HepG2 (cell line): Measurements from ENCODE around the gene CSDE1. TPM values are rescaled to one million over a fixed set of nuclear protein-coding genes. Genes with fewer than 3 reads are reported as not detected.

Experiments used
- POGZ ChIP-seq: sonication (generic); formaldehyde crosslinking; IDR thresholded peaks from 2 replicates; pipeline ENCODE4 v1.4.0; 2020; ENCODE audit warnings: mild to moderate bottlenecking, missing genetic modification reagents
- ZHX1 ChIP-seq: sonication (generic); formaldehyde crosslinking; IDR thresholded peaks from 2 replicates; pipeline ENCODE4 v1.8.1; 2022; ENCODE audit warnings: low read depth, mild to moderate bottlenecking, missing genetic modification reagents
- ZNF761 ChIP-seq: sonication (generic); formaldehyde crosslinking; conservative IDR thresholded peaks from 2 replicates; pipeline ENCODE4 v1.4.0; 2020; ENCODE audit warnings: mild to moderate bottlenecking, missing genetic modification reagents
- ZNF891 ChIP-seq: sonication (generic); formaldehyde crosslinking; IDR thresholded peaks from 2 replicates; pipeline ENCODE4 v1.5.0; 2020; ENCODE audit warnings: mild to moderate bottlenecking, missing genetic modification reagents
- polyA plus RNA-seq, 8 experiments: library from polyadenylated mRNA; depleted of rRNA in 3 of 8; stranded (reverse) in 7 of 8; unstranded in 1 of 8; fragments of >200 nt; fragmentation: Illumina TruSeq in 4 of 8; extraction: Trizol in 4 of 8; gene quantifications; 2 replicates each; pipeline versions ENCODE4 v1.2.1 to v1.2.3, GENCODE V29; 2011 to 2016; ENCODE audit warnings: low read depth in 4 of 8, missing spikeins in 1 of 8, mixed read lengths in 1 of 8; ENCODE audit not compliant: insufficient read depth in 1 of 8
- total RNA-seq, 5 experiments: library from RNA; depleted of rRNA; stranded (reverse); fragments of >200 nt; fragmentation: Illumina TruSeq; extraction: Trizol; gene quantifications; 2 replicates each; pipeline ENCODE4 v1.2.3, GENCODE V29; 2016; ENCODE audit warnings: low read depth in 1 of 5
- TF ChIP-seq, protein P1 (sequence below): sonication (generic); formaldehyde crosslinking; IDR thresholded peaks from 2 replicates; pipeline ENCODE4 v1.9.0; 2022; ENCODE audit warnings: missing genetic modification reagents, mild to moderate bottlenecking, borderline replicate concordance
- TF ChIP-seq, protein P2 (sequence below): sonication (generic); formaldehyde crosslinking; IDR thresholded peaks from 2 replicates; pipeline ENCODE4 v1.4.0; 2020; ENCODE audit warnings: mild to moderate bottlenecking, missing genetic modification reagents, borderline replicate concordance

Gene CSDE1
- total and polyA plus RNA-seq, 2 of the 13 experiments (the other 11 are each of a cell fraction or from before 2014, with no cell fraction given) = 150 to 313 TPM

DNA sequence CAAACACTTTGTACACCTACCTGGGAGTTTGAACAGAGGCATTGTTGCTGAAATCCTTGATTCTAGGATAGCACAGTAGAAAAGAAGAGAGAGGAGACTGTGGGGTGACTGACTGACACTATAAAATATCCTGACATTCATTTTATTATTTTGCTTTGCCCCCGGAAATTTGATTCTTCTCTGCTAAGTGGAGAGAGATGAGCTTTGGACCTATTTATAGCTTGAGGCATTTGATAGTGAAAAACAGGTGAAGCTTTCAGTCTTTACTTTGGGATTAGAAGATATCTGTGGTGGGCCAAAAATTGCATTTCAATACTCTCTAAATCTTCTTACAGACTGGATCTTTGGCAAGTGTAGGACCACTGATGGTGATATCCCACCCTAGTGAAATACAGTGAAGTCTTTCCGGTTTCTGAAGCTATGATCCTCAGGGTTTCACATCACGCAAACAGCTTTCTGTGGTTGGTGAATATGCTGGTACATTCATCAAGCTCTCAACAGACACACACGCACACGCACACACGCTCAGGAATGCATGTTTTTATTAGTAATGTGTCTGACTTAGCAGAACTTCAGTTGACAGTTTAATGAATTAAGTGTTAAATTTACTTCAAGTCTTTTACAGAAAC lies 62.2 kb downstream of the CSDE1 start, which contains the start of gene AMPD1 (continued):
- TF ChIP-seq, protein P1, sequence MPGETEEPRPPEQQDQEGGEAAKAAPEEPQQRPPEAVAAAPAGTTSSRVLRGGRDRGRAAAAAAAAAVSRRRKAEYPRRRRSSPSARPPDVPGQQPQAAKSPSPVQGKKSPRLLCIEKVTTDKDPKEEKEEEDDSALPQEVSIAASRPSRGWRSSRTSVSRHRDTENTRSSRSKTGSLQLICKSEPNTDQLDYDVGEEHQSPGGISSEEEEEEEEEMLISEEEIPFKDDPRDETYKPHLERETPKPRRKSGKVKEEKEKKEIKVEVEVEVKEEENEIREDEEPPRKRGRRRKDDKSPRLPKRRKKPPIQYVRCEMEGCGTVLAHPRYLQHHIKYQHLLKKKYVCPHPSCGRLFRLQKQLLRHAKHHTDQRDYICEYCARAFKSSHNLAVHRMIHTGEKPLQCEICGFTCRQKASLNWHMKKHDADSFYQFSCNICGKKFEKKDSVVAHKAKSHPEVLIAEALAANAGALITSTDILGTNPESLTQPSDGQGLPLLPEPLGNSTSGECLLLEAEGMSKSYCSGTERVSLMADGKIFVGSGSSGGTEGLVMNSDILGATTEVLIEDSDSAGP = no peak
- TF ChIP-seq, protein P2, sequence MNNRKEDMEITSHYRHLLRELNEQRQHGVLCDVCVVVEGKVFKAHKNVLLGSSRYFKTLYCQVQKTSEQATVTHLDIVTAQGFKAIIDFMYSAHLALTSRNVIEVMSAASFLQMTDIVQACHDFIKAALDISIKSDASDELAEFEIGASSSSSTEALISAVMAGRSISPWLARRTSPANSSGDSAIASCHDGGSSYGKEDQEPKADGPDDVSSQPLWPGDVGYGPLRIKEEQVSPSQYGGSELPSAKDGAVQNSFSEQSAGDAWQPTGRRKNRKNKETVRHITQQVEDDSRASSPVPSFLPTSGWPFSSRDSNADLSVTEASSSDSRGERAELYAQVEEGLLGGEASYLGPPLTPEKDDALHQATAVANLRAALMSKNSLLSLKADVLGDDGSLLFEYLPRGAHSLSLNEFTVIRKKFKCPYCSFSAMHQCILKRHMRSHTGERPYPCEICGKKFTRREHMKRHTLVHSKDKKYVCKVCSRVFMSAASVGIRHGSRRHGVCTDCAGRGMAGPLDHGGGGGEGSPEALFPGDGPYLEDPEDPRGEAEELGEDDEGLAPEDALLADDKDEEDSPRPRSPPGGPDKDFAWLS (CRISPR knock-in tag) = no peak
- TF ChIP-seq ZNF761 (CRISPR knock-in tag) (no peak), POGZ (CRISPR knock-in tag) (no peak), ZNF891 (CRISPR knock-in tag) (no peak), ZHX1 (CRISPR knock-in tag) (no peak)
